Stimulated activated memory B cell treated with anti-CD40 and anti-IgM and Interleukin-4, amounts not matched to agents 10 μg/mL and 1 μg/mL and 100 μg/mL, for 72 hours (primary cell): ENCODE data around the gene C3orf20.
"Not testable (repeated sequence)": the region's sequence is repeated elsewhere in the genome, so short reads cannot be mapped to it uniquely, and the experiment has no call there.

Experiments
- ATAC-seq: fragments of 150-1000 bp; cut with Tn5 transposase; 2 replicates; pipeline ENCODE4 v1.10.0; 2021
- H3K27ac Mint-ChIP-seq: one replicate; pipeline ENCODE4 v1.8.0; 2022; ENCODE audit warnings: mild to moderate bottlenecking, mixed read lengths
- H3K27me3 Mint-ChIP-seq: one replicate; pipeline ENCODE4 v1.8.0; 2022; ENCODE audit warnings: mixed read lengths
- H3K36me3 Mint-ChIP-seq: one replicate; pipeline ENCODE4 v1.8.0; 2022; ENCODE audit warnings: mixed read lengths
- H3K4me1 Mint-ChIP-seq: one replicate; pipeline ENCODE4 v1.8.0; 2022; ENCODE audit warnings: mixed read lengths
- H3K4me3 Mint-ChIP-seq: one replicate; pipeline ENCODE4 v1.8.0; 2022; ENCODE audit warnings: mild to moderate bottlenecking, moderate library complexity, mixed read lengths
- H3K9me3 Mint-ChIP-seq: one replicate; pipeline ENCODE4 v1.8.0; 2022; ENCODE audit warnings: mixed read lengths

Gene C3orf20

DNA sequence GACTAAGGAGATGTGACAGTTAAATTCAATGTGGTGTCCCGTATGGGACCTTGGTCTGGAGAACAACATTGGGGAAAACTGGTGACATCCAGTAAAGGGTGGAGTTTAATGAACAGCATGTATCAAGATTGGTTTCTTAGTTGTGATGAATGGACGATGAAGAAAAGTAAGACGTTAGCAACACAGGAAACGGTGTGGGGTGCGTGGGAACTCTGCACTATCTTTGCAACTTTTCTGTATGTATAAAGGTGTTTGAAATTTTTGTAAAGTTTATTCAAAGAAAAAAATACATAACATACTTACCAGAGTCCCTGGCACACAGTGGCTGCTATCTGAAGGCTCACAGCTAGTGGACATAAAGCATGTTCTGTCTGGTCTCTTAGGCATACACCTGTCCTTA lies 29.5 kb upstream of the C3orf20 start:
- ATAC-seq: no peak
- no peaks in the 10 kb centered on the region for H3K27me3 Mint-ChIP-seq
- H3K27ac Mint-ChIP-seq: no peak overlapping the region
- no peaks in the 10 kb centered on the region for H3K36me3 Mint-ChIP-seq
- peaks cover 6% of the 10 kb centered on the region for H3K4me1 Mint-ChIP-seq
- no peak overlapping the region for H3K4me3 Mint-ChIP-seq
- H3K9me3 Mint-ChIP-seq: no peaks in the 10 kb centered on the region

DNA sequence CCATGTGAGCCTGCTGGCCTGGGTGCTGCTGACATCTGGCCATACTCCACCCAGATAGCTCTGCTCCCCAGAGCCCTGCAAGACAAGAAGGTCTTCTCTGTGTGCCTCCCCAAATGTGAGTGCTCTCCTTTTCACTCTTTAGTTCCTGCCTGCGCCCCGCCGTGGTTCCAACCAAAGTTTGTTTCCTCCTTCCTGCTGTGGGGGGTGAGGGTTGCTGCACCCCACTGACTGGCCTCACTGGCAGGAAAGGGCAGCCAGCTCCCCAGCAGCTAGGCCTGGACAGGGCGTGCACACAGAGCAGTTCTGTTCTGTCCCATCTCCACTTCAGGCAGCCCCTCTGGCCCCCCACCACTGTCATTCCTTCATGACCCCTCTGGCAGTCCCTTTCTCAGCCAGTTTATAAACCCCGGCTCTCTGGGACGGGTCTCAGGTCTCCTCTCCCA lies 28.8 kb upstream of the C3orf20 start:
- H3K9me3 Mint-ChIP-seq: no peaks in the 10 kb centered on the region
- H3K36me3 Mint-ChIP-seq: no peaks in the 10 kb centered on the region
- no peak for ATAC-seq
- H3K4me1 Mint-ChIP-seq: peaks cover 10% of the 10 kb centered on the region
- H3K27me3 Mint-ChIP-seq: no peaks in the 10 kb centered on the region
- H3K27ac Mint-ChIP-seq: no peak overlapping the region
- no peak overlapping the region for H3K4me3 Mint-ChIP-seq

DNA sequence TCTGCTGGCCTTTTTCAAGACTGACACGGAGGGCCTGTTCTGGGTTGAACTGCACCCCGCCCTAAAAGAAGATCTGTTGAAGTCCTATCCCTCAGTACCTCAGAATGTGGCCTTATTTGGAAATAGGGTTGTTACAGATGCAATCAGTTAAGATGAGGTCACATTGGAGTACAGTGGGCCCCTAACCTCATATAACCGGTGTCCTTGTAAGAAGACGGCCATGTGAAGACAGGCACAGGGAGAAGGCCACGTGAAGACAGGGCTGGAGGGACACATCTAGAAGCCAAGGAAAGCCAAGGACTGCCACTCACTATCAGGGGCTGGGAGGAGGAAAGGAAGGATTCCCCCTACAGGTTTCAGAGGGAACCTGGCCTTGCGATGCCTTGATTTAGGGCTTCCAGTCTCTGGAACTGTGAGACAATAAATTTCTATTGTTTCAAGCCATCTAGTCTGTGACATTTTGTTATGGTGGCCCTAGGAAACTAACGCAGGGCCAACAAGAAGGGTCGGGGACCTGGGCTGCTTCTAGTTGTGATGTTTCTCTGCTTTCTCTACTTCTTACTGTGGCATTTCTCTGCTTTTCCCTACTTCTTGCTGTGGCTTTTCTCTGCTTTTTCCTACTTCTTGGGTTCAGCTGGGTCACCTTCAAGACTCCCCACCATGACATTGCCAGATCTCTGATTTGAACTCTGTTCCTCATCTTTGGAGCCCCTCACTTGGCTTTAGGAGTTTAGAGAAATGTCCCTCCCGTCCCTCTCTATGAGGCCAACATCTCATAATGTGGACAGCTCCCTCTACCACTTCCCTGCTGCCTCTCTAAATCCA lies 28.1 kb upstream of the C3orf20 start:
- Mint-ChIP-seq H3K27ac (no peak overlapping the region), H3K36me3 (no peaks in the 10 kb centered on the region), H3K27me3 (no peaks in the 10 kb centered on the region), H3K4me1 (peaks cover 10% of the 10 kb centered on the region), H3K4me3 (no peak overlapping the region), H3K9me3 (no peaks in the 10 kb centered on the region)
- no peak for ATAC-seq

DNA sequence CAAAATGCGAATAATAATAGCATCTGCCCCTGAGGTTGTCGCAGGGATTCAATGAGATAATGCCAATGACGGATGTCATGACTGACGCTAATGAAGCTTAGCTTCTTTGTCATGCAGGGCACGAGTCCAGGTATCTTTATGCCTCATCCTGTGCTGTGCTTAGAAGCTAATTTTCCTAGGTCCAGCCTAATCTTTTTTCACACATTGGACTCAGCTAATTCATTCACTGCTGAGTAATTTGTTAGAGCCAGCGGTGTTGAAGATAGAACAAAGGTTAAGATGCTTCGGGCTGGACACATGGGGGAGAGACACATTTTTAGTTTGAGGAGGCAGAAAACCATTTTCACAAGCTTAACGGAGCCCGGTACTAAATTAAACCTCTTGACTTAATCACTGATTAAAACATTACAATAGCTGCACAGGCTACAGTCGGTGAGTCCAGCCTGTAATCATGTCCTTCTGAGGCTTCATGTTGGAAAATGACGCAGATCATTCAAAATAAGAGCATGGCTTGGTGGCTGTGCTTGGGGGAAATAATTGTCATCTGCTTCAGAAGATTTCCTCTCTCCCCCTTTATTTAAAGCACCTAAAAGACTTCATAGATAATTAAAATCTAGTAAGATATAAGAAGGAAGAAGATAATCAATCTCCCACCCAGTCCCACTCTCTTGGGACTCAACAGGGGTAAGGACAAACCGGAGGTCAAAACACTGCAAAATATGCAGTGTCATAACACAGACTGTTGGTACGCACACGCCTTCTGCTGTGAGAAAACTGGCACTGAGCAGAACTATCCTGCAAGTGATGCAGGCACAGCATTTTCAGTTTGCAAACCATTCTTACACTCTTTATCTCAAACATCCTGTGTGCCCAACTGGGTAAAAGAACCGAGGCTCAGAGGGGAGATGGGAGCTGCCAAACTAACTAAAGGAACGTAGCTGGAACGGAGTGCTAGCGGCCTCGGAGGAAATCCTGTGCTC lies 26.7 kb upstream of the C3orf20 start:
- Mint-ChIP-seq H3K9me3 (no peaks in the 10 kb centered on the region), H3K27ac (no peak overlapping the region), H3K4me1 (peaks cover 21% of the 10 kb centered on the region), H3K36me3 (peaks cover 4% of the 10 kb centered on the region), H3K27me3 (no peaks in the 10 kb centered on the region), H3K4me3 (no peak overlapping the region)
- no peak for ATAC-seq

DNA sequence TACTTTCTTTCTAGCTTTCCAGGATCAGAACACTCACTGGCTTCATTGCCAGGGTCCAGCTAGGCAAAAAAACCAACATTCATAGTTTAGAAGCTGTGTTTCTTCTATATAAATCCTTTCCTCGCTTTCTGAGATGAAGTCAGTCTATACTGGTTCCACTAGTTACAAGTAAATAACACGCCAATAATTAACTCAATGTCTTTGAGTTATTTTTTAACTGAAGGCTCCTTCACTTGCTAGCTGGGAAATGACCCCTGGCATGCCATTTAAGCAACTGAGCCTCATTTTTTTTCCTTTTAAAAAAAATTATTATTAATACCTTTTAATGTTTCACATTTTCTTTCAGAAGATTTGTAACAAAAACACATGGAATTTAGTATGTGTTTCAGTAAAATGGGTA lies 25.5 kb upstream of the C3orf20 start:
- no peaks in the 10 kb centered on the region for H3K9me3 Mint-ChIP-seq
- no peak overlapping the region for H3K27ac Mint-ChIP-seq
- H3K4me1 Mint-ChIP-seq: peaks cover 30% of the 10 kb centered on the region
- no peak for ATAC-seq
- H3K27me3 Mint-ChIP-seq: no peaks in the 10 kb centered on the region
- peaks cover 4% of the 10 kb centered on the region for H3K36me3 Mint-ChIP-seq
- no peak overlapping the region for H3K4me3 Mint-ChIP-seq

DNA sequence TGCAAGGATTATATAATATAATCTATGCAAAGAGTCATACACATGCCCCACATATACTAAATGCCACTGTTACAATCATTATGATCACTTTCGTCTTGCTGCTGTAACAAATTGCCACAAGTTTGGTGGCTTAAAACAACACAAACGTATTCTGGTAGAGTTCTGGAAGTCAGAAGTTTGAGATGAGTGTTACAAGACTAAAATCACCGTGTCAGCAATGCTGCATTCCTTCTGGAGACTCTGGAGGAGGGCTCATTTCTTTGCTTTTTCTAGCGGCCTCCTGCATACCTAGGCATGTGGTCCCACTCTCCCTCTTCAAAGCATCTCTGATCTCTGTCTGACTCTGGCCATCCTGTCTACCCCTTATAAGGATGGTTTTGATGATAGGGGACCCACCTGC lies 24.7 kb upstream of the C3orf20 start:
- Mint-ChIP-seq H3K9me3 (no peaks in the 10 kb centered on the region), H3K27me3 (no peaks in the 10 kb centered on the region), H3K4me3 (peak overlapping the region; percentile 99), H3K36me3 (peaks cover 7% of the 10 kb centered on the region), H3K4me1 (peaks cover 30% of the 10 kb centered on the region), H3K27ac (peak overlapping the region; percentile 97)
- no peak for ATAC-seq

DNA sequence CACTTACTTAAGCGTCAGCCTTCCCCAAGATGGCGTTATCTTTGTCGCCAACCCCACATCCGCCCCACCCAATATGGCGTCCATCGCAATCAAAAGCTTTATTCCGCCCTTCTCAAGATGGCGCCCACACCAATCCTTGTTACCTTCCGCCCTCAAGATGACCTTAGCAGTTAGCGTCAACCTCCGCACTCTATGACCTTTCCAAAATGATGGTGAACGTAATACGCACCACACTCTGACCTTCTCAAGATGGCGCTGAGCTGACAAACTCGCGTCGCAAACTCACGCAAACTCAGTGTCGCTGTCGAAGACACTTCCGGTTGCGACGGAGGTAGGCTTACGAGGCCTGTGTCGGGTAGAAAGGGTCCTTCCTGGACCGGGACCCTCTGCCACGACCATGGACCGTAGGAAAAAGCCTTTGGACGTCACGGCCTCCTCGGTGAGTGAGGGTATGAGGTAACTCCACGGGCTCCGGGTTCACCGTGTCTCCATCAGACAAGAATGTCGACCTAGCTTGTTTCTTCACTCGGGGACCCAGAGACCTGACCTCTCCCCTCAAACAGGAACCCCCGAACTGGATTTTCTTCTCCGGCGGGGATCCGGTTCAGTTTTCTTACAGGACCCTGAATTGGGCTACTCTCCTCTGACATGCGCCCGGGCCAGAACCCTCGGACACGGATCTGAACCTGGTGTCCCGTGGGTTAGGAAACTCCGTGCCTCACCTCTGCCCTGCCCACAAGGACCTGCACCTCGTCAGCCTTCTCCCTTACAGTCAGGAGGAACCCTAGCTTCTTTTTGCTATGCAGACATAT lies 23.3 kb upstream of the C3orf20 start, which contains the start of gene CCDC174:
CCDC174 (plus strand) TSS at position 323 of the 812 bp plus-strand sequence; CDS start at position 398, 75 bp downstream.
- peak; percentile 100 for ATAC-seq
- peaks cover 30% of the 10 kb centered on the region for H3K4me1 Mint-ChIP-seq

DNA sequence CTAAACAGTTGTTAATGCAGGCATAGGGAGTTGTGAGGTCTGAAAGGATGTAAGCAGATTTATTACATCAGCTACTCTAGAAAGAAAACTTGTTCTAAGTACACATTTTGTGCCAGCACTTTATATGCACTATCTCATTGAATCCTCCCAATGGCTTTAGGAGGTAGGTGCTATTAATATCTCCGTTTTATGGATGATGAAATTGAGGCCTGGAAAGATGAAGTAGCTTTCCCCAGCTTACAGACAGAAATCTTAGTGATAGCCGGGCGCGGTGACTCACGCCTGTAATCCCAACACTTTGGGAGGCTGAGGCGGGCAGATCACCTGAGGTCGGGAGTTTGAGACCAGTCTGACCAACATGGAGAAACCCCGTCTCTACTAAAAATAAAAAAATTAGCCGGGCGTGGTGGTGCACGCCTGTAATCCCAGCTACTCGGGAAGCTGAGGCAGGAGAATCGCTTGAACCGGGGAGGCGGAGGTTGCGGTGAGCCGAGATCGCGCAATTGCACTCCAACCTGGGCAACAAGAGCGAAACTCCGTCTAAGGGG lies 22.5 kb upstream of the C3orf20 start:
- peak overlapping the region; percentile 99 for H3K4me3 Mint-ChIP-seq
- H3K36me3 Mint-ChIP-seq: peaks cover 20% of the 10 kb centered on the region
- ATAC-seq, H3K9me3 Mint-ChIP-seq, H3K27me3 Mint-ChIP-seq: not testable (repeated sequence)
- peaks cover 33% of the 10 kb centered on the region for H3K4me1 Mint-ChIP-seq
- peak overlapping the region; percentile 97 for H3K27ac Mint-ChIP-seq

More for the DNA sequence above, 23.3 kb upstream of the C3orf20 start, which contains the start of gene CCDC174:
- Mint-ChIP-seq H3K27me3 (no peaks in the 10 kb centered on the region), H3K36me3 (peaks cover 16% of the 10 kb centered on the region), H3K27ac (peak within 1 kb of the TSS; percentile 97), H3K4me3 (peak within 1 kb of the TSS; percentile 99), H3K9me3 (no peaks in the 10 kb centered on the region)

DNA sequence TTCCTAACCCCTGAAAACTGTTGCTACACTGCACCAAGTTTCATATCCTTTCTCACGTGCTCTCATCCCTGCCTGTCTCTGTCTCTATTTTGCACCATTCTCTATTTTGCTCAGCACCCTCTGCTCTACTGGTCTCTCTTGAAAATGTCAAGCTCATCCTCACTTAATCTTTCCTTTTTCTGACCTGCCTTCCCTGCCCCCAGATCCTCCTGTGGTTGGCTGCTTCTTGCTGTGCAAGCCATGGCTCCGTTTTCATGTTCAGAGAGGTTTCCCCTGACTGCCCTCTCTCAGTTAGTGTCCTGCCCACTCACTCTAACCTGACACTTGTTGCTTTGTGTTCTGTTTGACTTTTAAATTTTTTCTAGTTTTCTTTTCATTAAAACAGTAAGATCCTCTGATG lies 17.4 kb upstream of the C3orf20 start:
- peak overlapping the region; percentile 8 for H3K27ac Mint-ChIP-seq
- peaks cover 25% of the 10 kb centered on the region for H3K4me1 Mint-ChIP-seq
- H3K36me3 Mint-ChIP-seq: peaks cover 52% of the 10 kb centered on the region
- peak; percentile 83 for ATAC-seq
- H3K4me3 Mint-ChIP-seq: no peak overlapping the region
- no peaks in the 10 kb centered on the region for H3K9me3 Mint-ChIP-seq
- no peaks in the 10 kb centered on the region for H3K27me3 Mint-ChIP-seq

DNA sequence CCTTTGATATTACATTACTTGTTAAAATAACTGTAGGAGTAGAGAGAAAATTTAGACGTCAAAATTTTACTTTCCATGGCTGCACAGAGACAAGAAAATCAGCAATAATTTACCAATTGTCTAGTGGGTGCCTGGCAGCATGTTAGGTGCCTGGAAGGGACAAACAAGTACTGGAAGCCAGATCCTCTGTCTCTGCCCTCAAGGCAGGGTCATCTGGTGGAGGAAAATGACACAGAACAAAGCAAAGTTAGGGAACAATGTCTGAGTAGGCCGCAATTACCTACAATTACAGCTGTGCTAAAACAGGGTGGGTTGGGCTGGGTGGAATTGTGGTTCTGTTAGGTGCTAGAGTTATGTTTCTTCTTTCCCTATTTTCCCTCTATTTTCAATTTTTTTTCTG lies 16.0 kb upstream of the C3orf20 start:
- Mint-ChIP-seq H3K9me3 (no peaks in the 10 kb centered on the region), H3K4me3 (no peak overlapping the region), H3K36me3 (peaks cover 64% of the 10 kb centered on the region), H3K27me3 (no peaks in the 10 kb centered on the region), H3K27ac (no peak overlapping the region), H3K4me1 (peaks cover 12% of the 10 kb centered on the region)
- no peak for ATAC-seq

DNA sequence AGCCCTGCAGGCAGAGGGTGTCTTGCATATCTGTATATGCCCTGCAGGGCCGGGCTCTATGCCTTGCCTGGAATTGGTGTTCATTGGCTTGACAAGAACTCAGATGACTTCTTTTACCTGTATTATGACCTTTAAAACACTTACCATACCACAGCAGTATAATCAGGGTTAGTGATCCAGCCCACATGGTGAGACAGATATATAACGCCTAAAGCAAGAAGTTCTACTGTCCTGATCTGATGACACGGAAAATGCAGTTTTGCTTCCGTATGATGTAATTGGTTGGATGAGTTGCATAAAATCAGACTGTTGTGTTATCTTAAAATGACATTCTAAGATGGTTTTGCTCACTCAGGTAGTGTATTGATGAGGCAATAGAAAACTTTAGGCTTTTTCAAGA lies 14.0 kb upstream of the C3orf20 start:
- Mint-ChIP-seq H3K27ac (no peak overlapping the region), H3K9me3 (no peaks in the 10 kb centered on the region), H3K4me3 (no peak overlapping the region), H3K36me3 (peaks cover 73% of the 10 kb centered on the region), H3K4me1 (peaks cover 11% of the 10 kb centered on the region), H3K27me3 (no peaks in the 10 kb centered on the region)
- ATAC-seq: no peak

DNA sequence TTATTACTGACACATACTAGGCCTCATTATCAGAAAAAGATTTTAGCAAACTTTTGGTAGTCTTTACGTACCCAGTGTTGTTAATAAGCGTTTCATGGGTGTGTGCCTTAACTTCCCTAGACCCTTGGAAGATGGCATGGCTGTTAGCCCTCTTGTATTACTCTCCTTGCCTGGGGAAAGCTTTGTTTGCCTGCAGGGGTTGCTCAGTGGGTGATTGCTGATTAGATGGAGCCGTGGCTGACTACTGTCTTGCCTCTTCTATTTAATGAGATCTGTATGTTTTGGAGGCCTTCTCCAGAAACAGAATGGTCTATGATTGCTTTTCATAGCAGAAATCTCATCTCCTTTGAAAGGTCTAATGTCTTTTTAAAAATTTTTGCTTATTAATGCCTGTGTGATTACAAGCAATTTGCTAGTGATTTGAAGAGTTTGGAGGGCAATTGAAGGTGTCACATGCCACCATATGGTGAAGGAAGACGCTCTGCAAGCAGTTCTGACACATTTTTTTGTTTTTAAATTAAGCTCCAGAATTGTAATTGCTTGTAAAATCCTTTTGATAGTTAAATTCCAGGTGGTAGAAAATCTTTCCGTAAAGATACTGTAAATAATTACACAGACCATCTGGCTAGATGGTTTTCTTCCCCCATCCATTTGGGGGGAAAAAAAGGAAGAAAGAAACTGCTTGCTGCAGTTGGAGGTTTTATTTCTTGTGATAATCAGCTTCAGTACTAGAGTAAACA lies 11.4 kb upstream of the C3orf20 start:
- Mint-ChIP-seq H3K27ac (no peak overlapping the region), H3K4me1 (no peaks in the 10 kb centered on the region), H3K9me3 (no peaks in the 10 kb centered on the region), H3K36me3 (peaks cover 71% of the 10 kb centered on the region), H3K4me3 (no peak overlapping the region), H3K27me3 (no peaks in the 10 kb centered on the region)
- no peak for ATAC-seq

DNA sequence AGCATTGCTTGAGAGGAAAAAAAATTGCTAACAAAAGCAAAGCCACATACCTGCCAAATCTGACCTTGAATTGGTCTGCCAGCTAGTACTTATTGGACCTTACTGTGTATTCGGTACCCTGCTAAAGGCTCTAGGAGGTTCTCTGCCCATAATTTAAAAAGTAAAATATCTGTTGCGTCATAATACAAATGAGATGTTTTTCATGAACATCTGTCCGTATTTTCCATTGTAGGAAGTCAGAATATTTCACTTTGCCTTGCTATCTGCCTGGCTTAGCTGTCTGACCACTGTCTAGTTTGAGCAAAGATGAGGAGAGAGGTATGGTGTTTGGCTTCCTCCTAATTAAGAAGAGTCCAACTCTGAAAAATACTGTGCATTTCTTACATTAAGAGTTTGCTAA lies 10.8 kb upstream of the C3orf20 start:
- H3K36me3 Mint-ChIP-seq: peaks cover 70% of the 10 kb centered on the region
- no peaks in the 10 kb centered on the region for H3K27me3 Mint-ChIP-seq
- no peak overlapping the region for H3K27ac Mint-ChIP-seq
- H3K9me3 Mint-ChIP-seq: no peaks in the 10 kb centered on the region
- no peaks in the 10 kb centered on the region for H3K4me1 Mint-ChIP-seq
- no peak overlapping the region for H3K4me3 Mint-ChIP-seq
- no peak for ATAC-seq

DNA sequence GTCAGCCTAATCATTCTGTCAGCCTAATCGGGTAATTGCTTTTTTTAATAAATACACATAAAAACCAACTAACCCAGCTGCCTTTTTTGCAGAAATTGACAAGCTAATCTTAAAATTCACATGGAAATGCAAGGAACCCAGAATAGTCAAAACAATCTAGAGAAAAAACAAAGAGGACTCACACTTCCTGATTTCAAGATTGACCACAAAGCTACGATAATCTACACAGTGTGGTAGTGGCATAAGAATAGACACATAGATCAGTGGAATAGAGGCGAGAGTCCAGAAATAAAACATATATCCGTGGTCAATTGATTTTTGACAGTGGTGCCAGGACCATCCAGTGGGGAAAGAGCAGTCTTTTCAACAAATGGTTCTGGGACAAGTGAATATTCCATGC lies 2.4 kb upstream of the C3orf20 start:
- H3K4me1 Mint-ChIP-seq: no peaks in the 10 kb centered on the region
- H3K4me3 Mint-ChIP-seq: no peak overlapping the region
- no peaks in the 10 kb centered on the region for H3K27me3 Mint-ChIP-seq
- no peaks in the 10 kb centered on the region for H3K9me3 Mint-ChIP-seq
- H3K36me3 Mint-ChIP-seq: peaks cover 50% of the 10 kb centered on the region
- no peak overlapping the region for H3K27ac Mint-ChIP-seq
- ATAC-seq: no peak
